Mesenteric fat pad (tissue), 1 donor: ENCODE results near the gene CACNG5. TPM values are rescaled to one million over a fixed set of nuclear protein-coding genes. Genes with fewer than 3 reads are reported as not detected.

Experiments
- DNase-seq: peaks from one replicate; pipeline ENCODE4 v3.0.0-alpha.2; 2020; ENCODE audit warnings: low spot score
- total RNA-seq: library from RNA; stranded (reverse); fragmentation: NEBNext Ultra II Directional; extraction: Animal tissue kit (Norgen Biotek cat#: 25700); gene quantifications from one replicate; pipeline ENCODE4 v1.2.1, GENCODE V29; 2021
- donor health status: DM: yes; HTN: yes; CAD: no.

Gene CACNG5
- total RNA-seq, 1 donor from 2014 or later, result not detected

DNA sequence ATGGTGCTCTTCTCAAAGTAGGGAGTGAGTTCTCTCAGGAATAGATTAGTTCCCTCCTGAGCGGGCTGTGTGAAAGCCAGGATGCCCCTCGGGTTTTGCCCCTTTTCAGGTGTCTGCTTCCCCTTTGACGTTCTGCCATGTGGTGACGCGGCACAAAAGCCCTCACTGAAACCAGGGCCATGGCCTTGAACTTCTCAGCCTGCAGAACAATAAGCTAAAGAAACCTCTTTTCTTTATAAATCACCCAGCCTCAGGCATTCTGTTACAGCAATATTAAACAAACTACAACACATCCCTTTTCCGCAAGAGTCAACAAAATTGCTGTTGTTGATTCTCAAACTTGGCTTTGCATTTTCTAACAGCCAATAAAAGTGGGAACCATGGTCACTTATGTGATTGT is 15.5 kb upstream of the CACNG5 start:
- no peak for DNase-seq

DNA sequence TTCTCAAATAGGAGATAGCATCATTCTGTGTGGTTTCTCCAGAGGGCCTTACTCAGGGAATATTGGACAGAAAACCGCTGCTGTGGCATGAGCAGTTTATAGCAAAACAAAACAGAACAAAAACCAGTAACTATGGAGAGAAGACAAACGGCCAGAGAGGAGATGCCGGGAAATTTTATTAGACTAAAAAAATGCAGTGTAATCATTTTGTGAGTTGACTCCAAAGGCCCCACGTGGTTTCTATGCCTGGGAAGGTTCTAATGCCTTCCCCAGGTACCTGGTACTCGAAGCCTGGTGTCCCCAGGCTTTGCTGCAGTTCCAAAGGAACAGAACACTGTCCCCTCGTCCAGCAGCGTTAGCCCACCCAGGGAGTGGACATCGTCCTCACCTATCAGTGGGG is 12.9 kb upstream of the CACNG5 start:
- DNase-seq, result no peak

DNA sequence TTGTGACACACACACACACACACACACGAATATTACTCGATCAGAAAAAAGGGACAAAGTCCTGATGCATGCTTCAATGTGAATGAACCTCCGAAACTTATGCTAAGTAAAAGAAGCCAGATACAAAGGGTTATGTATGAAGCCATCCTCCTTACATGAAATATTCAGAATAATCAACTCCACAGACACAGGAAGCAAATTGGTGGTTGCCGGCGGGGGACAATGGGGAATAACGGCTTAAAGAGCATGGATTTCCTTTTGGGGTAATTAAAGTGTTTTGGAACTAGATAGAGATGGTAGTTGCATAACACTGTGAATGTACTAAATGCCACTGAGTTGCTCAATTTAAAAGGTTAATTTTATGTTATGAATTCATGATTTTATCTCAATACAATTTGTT is 8.1 kb upstream of the CACNG5 start:
- peak; percentile 22 for DNase-seq

DNA sequence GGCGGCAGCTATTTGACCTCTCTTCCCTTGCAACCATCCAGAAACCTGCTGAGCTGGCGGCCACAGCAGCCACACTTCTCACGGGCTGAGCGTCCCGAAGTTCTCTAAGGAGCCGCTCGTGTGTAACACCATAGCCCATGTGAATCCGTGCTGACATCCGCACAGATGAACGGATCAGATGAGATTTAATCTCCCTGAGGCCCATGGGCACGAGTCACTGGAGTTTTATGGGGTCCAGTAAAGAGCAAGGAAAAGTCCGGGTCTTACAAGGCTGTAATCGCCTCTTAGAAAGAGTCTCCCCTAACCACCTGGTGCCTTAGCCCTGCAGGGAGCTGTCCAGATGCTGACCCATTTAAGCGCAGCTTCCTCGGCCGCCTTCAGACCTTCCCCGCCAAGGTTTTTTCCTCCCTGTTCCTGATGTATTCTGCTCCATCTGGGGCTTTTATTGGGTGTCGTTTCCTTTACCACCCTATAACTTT is 5.5 kb upstream of the CACNG5 start:
- peak; percentile 69 for DNase-seq

DNA sequence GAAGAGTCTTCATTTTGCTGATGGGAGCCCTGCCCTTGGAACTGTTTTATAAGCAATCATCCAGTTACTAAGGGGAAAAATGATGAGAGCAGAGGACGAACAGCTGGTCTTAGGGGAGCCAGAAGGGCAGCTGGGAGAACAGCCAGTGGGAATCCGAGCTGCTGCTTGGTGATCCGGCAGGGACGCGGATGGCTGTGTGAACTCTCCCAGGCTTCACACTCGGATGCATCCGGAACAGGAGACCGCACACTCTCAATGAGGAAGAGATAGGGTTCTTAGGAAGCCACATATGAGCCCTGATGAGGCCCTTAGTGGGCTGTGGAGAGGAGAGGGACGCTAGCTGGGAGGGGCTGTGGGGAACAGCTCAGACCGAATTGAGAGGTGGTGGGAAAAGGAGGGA is 5.0 kb upstream of the CACNG5 start:
- DNase-seq, result peak; percentile 67

DNA sequence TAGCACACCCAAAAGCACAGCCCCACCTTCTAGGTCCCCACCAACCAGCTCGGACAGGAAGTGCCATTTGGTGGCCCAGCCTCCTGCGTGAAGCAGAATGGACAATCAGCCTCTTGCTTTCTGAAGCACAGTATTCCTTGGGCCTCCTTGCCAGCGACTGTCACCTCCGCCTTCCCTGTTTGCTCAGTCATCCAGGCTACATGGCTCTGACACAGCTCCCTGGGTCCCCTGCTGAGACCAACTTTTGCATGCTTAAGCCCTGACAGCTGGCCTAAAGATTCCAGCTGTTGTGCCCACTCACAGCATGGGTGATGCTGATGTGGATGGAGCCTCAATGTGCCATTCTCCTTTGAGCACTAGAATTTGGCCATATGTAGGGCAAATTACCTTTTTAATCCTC is 4.5 kb upstream of the CACNG5 start:
- DNase-seq, result peak; percentile 39

DNA sequence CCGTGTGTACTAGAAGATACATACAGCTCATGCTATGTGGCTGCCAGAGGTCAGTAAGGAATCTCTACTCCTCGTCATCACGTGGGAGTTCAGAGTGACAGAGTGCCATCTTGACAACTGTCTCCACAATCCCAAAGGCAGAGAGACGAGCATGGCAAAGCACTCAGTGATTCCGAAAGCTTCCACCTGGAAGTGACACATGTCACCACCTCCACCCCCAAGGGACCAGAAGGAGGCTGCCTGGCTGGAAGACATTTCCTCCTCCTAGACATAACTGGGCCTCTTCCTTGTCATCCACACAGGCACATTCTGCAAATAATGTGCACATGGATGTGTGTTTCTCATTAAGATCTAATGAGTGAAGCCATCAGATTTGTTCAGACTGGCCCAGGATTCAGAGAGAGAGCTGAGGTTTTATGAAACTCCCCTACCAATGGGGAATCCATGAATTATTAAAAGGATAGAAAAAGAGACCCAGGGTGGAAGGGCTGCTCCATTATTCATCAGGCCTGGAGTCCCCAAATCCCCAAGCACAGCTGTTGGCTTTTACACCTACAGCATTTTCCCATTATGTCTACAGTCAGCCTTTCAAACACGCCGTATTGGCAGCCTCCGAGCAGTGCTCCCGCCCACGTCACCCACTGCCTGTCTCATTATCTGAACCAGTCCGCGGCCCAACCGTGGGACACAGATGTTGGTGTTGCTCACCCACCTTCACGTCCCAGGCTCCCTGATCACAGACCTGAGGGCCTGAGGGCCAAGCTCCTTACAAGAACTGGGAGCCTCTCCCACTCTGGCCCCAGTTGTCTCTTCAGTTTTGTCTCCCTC is 3.3 kb upstream of the CACNG5 start:
- DNase-seq, result peak; percentile 60

DNA sequence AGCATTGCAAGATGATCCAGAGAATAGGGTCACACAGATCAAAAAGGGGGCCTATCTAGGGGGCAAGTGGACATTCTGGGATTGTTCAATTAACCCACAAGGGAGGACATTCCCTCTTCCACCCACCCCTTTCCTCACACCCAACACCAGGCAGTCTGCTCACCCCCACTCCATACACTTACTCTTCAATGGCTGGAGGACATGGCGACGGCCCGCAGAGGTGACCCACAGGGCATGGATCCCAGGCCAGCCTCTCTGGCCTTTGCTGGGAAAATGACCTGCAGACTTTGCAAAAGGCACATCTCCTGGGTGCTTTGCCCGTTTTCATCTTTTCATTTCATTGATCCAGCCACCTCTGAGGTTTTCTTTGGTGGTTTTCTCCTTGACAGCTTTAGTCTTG is 1.7 kb upstream of the CACNG5 start:
- DNase-seq, result peak; percentile 53

DNA sequence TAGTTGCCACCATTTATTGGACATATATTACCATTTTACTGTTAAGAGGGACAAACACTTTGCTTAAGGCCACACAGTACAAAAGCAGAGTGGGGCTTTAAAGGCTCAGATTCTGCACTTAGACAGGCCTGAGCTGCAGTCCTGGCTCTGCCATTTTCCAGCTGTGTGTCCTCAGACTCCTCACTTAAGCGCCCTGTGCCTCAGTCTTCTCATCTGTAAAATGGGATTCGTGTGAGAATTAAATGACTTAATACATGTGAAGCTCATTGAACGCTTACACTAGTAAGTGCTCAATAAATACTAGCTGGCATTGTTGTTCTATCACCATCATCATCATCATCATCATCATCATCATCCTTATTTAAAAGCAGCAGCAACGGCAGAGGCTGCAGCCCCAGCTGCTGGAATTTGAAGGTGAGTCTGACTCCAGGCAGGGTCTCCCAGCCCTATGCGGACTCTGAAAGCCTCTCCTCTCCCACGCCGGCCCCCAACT is 445 bp upstream of the CACNG5 start:
- peak; percentile 41 for DNase-seq

DNA sequence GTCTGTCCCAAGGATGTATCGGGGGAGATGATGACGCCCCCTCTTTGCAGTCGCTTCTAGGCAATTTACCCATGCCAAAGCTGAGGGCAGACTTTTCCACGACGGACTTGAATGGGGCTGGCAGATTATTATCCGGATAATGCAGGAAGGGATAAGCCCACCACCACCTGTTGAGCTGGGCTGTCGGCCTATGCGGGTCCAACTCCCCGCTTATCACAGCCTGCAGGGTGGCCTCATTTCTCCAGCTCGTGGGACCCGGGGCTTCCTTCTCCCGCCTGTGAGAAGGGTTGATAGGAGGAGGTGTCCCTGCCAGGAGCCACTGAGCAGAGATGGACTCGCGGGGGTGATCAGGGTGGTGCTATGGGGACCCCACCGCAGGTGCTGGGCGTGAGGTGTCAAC is 559 bp downstream of the CACNG5 start:
- DNase-seq, result peak; percentile 53

DNA sequence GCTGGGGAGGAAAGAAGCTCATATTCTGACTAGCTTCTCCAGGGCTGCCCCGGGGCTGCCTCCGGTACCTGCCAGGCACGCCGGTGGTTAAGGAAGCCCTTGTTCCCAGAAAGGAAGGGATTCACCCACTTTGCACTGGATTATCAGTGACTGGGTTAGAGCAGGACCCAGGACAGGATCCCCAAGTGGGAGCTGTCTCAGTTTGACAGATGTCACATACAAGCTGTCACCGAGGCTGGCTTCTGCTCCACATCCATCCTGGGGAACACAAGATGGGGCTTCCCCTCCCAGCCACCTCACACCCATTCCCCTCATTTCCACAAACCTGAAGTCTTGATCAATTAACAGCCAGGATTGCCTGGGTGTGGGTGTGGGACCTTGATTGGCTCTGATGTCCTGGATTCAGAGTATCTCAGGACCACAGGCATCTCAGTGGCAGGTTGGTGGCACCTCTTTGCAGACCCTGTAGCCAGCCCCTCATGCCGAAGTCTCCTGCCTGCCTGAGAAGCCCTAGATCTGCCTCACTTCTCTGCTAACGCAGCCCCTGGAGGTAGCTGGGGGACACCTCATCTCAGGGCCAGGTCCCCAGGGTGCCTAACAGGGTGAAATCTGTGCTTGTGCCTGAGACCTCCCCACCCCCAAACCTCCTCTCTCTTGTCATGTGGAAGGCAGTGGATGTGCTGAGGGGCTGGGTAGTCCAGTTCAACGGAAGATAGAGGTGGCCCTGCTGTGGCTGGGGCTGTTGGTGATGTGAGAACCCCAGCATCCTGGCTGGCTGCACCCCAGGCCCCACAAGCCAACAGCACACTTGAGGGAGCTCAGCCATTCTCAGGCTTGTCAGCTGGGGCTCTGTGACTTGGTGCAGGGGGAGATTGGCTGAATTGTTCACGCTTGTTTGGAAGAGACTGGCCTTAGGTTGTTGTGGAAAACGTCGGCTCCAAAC is 1.4 kb downstream of the CACNG5 start:
- peak; percentile 79 for DNase-seq

DNA sequence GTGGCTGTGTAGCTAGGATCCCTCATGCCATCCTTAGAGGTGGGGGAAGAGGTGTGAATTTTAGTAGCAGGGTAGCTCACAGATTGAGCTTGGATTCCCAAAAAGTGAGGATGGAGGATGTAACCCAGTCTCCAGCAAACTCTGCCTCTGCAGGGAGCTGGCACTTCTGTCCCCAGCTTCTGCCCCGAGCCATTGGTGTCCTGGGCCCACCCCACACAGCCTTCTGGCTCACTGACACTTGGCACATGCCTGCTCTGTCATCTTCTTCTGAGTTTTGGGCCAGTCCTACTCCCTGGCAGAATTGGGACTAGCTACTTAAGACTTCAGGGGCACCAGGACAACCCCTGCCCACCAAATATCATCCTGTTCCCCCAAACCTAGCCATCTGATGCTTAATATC is 2.3 kb downstream of the CACNG5 start:
- peak; percentile 76 for DNase-seq

DNA sequence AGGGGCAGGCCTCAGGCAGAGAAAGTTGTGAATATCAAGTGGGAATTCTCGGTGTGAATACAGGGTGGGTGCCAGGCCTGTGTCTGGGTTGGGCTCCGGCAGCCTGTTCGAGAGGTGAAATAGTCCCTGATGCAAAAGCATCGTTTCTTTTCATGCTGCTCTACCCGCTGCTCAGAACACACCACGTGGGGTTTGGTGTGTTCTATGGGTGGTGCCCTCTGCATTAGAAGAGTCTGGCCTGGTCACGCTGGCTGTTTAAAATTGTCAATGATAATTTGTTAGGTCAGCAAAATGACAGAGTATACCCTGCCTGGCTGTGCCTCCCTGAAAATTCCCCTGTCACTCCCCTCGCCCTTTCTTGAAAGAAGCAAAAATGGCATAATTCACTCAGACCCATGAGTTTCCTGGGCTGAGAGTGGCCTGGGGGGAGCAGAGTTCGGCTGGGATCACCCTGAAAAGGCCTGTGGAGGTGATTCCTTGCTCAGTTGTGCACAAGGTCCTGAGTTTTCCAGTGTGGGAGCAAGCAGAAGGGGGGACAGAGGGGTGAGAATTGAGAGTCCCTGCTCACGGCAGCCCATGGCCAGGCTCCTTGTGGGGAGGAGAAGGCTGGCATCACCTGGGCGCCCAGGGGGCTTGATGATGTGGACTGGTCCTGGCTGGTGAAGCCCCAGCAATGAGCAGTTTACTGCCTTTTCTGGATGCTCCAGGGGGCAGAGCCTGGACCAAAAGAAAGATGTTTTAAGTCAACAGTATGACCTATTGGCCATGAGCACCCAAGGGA is 3.2 kb downstream of the CACNG5 start:
- peak; percentile 83 for DNase-seq

DNA sequence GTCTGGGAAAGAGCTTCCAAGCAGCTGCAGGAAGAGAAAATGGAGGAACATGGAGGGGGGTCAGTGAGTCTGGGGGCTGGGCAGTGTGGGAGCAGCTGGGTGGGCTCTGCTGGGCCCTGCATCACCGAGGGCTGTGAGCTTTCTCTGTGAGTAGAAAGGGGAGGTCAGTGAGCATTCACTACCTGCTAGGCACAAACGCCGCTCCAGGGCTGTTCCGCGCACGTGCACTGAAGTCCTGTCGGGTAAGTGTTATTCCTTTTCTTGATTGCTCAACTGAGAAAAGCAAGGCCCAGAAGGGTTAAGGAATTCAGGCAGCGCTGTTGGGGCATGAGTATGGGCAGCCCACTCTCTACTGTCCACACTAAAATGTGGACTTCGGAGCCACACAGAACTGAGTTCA is 4.7 kb downstream of the CACNG5 start:
- DNase-seq, result no peak

DNA sequence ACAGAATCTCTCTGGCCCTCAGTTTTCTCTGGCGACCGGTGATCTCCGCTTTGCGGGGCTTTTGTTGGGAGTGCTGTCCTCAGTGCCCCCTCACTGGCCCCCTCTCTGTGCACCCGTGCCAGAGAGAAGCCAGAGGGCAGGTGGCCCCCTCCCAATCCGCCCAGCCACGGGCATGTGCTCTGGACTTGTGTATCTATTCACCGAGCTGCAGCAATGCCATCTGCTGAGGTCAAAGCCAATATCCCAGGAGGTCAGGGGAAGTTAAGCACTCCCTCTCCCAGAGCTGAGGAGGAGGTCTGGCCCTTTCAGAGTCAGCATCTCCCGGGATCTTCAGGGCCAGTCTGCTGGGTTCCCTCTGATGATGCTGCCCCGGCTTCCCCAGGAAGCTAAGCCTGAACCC is 5.1 kb downstream of the CACNG5 start:
- no peak for DNase-seq

DNA sequence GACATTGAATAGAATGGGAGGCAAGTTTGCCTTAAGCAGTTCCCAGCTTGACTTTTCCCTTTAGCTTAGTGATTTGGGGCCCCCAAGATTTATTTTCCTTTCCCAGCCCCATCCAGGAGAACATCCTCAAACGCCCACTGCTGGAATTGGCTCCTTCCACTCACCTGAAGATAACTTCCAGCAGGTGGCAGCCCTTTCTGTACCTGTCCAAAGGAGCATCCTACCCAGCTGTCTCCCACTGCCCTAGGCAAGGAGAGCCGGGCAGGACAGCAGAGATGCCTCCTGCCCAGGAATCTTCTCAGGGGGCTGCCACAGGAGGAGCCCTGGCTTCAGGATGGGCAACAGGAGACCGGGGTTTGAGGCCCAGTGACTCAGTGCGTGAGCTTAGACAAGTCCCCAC is 6.4 kb downstream of the CACNG5 start:
- no peak for DNase-seq

DNA sequence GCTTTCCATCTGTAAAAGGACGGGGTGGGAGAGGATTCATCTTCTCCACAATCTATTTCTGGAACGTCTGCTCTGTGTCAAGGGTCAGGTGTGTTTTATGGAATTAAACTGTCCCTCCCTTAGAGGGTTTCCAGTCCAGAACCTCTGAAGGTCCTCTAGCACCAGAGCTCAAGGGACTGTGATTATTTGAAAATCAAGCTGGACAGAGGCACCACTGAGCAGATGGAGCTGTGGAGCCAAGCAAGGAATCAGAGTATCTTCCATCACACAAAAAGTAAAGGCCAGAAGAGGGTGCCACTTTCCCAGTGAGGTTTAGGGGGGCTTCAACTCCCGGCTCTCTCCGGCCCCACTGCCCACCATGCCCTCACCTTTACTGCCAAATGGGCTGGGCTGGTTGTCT is 6.8 kb downstream of the CACNG5 start:
- no peak for DNase-seq

DNA sequence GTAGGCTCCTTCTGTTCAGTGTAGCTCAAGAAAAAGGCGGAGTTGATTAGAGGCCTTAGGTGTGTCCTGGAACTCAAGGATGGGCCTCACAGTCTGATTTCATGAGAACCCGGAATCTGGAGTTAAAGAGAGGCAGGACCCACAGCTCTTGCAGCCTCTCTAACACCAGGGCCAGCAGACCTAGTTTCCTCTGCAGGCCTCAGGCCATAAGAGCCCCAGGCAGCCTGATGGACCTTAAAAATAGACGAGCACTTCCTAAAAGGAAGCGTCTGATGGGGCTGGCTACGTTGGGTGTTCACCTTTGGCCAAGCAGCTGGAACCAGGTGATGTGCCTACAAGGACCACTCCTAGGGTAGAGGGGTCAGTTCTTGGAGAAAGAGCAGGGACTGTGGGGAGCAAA is 7.6 kb downstream of the CACNG5 start:
- DNase-seq, result no peak

DNA sequence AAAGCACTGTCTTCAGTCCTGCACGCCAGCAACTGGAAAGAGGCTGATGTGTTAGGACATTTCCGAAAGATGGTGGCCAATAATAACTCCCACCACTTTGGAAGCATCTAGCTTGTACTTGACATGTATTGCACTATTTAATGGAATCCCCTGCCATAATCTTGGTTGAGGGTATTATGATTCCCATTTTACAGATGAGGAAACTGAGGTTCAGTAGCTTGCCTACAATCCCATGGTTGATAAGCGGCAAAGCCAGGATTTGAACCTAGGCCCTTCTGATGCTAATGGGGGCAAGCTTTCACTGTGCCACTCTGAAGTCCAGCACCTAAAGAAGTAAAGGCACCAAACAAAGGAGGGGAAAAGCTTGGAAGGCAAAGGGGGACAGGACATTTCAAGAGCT is 8.0 kb downstream of the CACNG5 start:
- DNase-seq, result no peak

DNA sequence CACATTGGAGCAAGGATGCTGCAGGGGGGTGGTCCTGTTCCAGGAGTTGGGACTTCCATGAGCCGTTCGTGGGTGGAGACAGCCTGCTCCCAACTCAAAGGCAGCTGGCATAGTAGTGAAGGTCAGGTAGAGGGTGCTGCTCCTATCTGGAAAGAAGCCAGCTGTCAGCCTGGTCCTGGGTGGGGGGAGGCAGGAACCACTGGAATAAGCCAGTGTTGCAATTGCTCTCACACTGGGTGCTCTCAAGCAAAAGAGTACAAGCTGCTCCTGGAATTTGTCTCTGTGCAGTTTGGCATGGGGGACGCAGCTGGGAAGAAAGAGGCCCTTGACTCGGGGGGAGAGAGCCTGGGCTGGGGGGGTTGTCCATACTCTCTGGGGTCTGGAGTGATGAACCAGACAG is 8.7 kb downstream of the CACNG5 start:
- no peak for DNase-seq

DNA sequence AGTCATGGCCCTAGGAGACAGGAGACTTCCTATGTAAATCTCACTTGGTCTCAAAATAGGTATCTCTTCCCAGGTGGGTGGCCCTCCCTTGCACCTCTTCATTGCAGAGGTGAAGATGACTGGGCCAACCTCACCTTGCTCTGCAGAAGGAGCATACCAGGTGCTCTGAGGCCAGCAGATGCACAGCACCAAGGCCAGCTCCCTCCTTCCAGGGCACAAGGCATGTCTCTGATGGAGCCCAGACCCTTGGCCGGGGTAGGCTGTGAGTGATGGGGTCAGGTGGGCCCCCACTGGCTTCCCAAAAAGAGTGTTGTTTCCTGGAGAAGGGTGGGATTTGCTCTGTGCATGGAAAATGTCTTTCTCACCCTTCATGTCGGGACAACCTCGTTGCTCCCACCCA is 12.8 kb downstream of the CACNG5 start:
- no peak for DNase-seq
